ENCODE measurements around the gene NAA20. TPM values are rescaled to one million over a fixed set of nuclear protein-coding genes. Genes with fewer than 3 reads are reported as not detected.

Gene NAA20
- total and polyA plus RNA-seq, 4 donors = 47.8 to 82.2 (median 67.2) TPM

DNA sequence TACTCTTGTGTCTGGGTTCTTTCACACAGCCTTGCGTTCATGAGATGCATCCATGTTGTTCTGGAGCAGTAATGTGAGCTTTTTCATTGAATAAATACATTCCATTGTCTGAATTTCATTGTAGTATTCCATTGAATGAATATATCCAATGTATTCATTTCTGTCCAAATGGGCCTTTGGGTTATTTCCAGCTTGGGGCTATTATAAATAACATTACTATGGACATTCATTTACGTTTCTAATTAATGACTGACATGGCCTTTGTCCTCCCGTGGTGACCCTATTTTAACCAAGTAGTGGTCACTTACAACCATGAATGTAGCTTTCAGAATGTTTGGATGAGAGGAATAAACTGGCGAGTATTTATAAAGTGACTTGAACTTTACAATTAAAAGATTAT, 30.1 kb upstream of the NAA20 start:
- Histone ChIP-seq H3K27ac (ENCODE audit: low read depth, low read length) (no peak overlapping the region), H3K36me3 (ENCODE audit: control insufficient read depth, insufficient read depth, low read length) (peaks cover 4% of the 10 kb centered on the region), H3K27me3 (ENCODE audit: control insufficient read depth, insufficient read depth, low read length) (no peaks in the 10 kb centered on the region), H3K4me1 (ENCODE audit: control insufficient read depth, insufficient read depth, low read length) (peaks cover 27% of the 10 kb centered on the region), H3K9me3 (ENCODE audit: control insufficient read depth, insufficient read depth, low read length) (no peaks in the 10 kb centered on the region), H3K4me3 (ENCODE audit: low read depth, low read length) (no peak overlapping the region)
- WGBS (ENCODE audit: insufficient coverage) = no CpG with 5 or more reads among the region's 4 CpGs
- DNase-seq (ENCODE audit: low read depth in 4 of 6, low spot score in 6 of 6) = peak in 1 of 6 donors; percentile 24

DNA sequence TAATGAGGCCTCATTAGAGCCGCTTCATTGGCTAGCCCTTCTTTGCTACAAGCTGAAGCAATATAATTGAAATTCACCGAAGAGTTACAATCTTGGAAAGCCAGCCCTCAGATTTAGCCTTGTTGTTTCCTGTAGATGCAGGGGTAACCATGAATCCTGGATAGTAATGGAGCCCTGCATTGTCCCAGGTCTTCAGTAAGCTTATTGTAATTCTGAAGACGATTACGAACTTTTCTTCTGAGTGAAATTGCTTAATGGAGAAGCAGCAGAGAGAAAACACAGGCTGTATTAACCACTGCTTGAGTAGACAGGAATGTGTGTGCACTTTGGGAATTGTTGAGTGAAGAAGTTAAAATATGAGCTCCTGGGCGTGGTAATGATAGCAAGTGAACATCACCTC, 26.3 kb upstream of the NAA20 start:
- no peaks in the 10 kb centered on the region for H3K27me3 ChIP-seq (ENCODE audit: control insufficient read depth, insufficient read depth, low read length)
- peak overlapping the region; percentile 22 for H3K27ac ChIP-seq (ENCODE audit: low read depth, low read length)
- H3K9me3 ChIP-seq (ENCODE audit: control insufficient read depth, insufficient read depth, low read length) = no peaks in the 10 kb centered on the region
- DNase-seq (ENCODE audit: low read depth in 4 of 6, low spot score in 6 of 6) = peak in 2 of 6 donors; percentile 48 to 69
- peaks cover 8% of the 10 kb centered on the region for H3K36me3 ChIP-seq (ENCODE audit: control insufficient read depth, insufficient read depth, low read length)
- peaks cover 32% of the 10 kb centered on the region for H3K4me1 ChIP-seq (ENCODE audit: control insufficient read depth, insufficient read depth, low read length)
- no peak overlapping the region for H3K4me3 ChIP-seq (ENCODE audit: low read depth, low read length)
- WGBS (ENCODE audit: insufficient coverage) = 50% methylated on average over 2 of the region's 5 CpGs

DNA sequence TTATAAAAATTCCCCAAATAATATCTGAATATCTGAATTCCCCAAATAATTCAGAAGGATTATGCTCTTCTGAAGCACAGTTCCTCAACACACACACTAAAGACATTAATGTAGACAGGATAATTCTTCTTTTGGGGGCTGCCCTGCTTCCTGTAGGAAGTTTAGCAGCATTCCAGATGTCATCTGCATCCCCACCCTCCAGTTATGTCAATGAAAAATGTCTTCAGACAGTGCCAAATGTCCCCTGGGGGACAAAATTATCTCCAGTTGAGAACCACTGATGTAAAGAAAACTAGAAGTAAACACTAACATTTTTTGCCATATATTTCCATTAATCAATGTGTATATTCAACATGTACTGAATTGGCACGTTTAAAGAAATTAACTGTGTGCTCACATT, 25.9 kb upstream of the NAA20 start:
- DNase-seq (ENCODE audit: low read depth in 4 of 6, low spot score in 6 of 6) = no peak
- Histone ChIP-seq H3K36me3 (ENCODE audit: control insufficient read depth, insufficient read depth, low read length) (peaks cover 13% of the 10 kb centered on the region), H3K4me3 (ENCODE audit: low read depth, low read length) (no peak overlapping the region), H3K27ac (ENCODE audit: low read depth, low read length) (peak overlapping the region; percentile 22), H3K27me3 (ENCODE audit: control insufficient read depth, insufficient read depth, low read length) (no peaks in the 10 kb centered on the region), H3K9me3 (ENCODE audit: control insufficient read depth, insufficient read depth, low read length) (no peaks in the 10 kb centered on the region), H3K4me1 (ENCODE audit: control insufficient read depth, insufficient read depth, low read length) (peaks cover 31% of the 10 kb centered on the region)
- no CpG with 5 or more reads among the region's 1 CpG for WGBS (ENCODE audit: insufficient coverage)

DNA sequence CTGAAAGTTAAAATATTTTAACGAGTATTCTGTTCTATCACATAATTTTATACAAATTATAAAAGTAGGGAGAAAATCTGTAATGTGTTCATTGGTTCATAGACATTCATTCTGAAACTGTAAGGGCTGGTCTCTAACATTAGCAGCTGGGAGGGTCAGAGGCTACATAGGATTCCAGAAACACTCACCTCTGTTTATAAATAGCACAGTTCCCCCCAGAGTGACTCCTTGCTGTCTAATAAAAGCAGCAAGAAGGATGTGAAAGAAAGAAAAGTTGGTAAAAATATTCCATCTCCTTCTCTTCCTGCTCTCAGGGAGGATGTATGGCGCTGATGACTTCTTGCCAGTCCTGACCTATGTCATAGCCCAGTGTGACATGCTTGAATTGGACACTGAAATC, 25.3 kb upstream of the NAA20 start:
- H3K9me3 ChIP-seq (ENCODE audit: control insufficient read depth, insufficient read depth, low read length) = no peaks in the 10 kb centered on the region
- no peak overlapping the region for H3K4me3 ChIP-seq (ENCODE audit: low read depth, low read length)
- no peaks in the 10 kb centered on the region for H3K27me3 ChIP-seq (ENCODE audit: control insufficient read depth, insufficient read depth, low read length)
- WGBS (ENCODE audit: insufficient coverage) = no CpG with 5 or more reads among the region's 2 CpGs
- H3K4me1 ChIP-seq (ENCODE audit: control insufficient read depth, insufficient read depth, low read length) = peaks cover 26% of the 10 kb centered on the region
- peaks cover 18% of the 10 kb centered on the region for H3K36me3 ChIP-seq (ENCODE audit: control insufficient read depth, insufficient read depth, low read length)
- H3K27ac ChIP-seq (ENCODE audit: low read depth, low read length) = no peak overlapping the region
- no peak for DNase-seq (ENCODE audit: low read depth in 4 of 6, low spot score in 6 of 6)

DNA sequence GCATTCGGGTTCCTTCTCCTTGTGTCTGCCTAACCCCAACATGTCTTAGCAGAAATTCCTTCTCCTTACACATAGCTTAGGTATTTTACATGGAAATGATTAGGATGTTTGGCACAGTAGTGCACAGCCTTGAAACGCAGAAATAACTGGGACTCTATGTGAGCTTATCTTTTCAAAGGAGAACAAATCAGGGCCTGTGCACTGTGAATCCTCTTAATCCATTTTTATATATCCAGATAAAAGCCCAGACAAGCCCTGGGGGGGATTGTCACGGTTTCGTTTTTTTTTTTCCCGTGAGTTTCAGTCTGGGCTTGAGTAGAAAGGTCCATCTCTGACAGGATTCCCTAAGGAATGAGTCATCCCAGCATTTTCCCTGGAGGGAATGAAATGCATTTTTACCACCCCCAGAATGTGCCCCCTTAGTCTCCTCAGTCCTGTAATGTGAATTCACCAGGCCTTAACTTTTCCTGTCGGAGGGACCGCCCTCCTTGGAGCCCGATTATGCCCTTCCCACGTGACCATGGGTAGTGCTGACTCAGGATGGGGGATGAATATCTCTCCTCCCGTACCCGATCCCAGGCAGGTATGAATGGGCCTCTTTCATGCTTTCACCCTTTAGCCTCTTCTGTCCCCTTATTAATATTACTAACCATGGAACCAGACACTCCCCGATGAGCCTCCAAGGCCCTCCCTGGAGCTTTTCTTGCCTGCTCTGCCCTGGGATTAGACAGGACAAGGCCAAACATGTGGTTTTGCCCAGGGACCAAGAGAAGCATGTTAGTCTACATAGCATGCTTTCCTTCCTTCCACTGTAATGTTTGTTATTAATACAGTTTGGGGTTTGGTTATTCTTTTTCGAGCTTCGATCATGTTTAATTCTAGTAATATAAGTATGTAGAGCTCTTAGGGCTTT, 23.9 kb upstream of the NAA20 start:
- Histone ChIP-seq H3K4me3 (ENCODE audit: low read depth, low read length) (no peak overlapping the region), H3K27me3 (ENCODE audit: control insufficient read depth, insufficient read depth, low read length) (no peaks in the 10 kb centered on the region), H3K27ac (ENCODE audit: low read depth, low read length) (peak overlapping the region; percentile 61), H3K9me3 (ENCODE audit: control insufficient read depth, insufficient read depth, low read length) (no peaks in the 10 kb centered on the region), H3K4me1 (ENCODE audit: control insufficient read depth, insufficient read depth, low read length) (peaks cover 22% of the 10 kb centered on the region), H3K36me3 (ENCODE audit: control insufficient read depth, insufficient read depth, low read length) (peaks cover 30% of the 10 kb centered on the region)
- peak in 1 of 6 donors; percentile 31 for DNase-seq (ENCODE audit: low read depth in 4 of 6, low spot score in 6 of 6)
- 45% methylated on average over 4 of the region's 14 CpGs for whole genome bisulfite sequencing (ENCODE audit: insufficient coverage)

DNA sequence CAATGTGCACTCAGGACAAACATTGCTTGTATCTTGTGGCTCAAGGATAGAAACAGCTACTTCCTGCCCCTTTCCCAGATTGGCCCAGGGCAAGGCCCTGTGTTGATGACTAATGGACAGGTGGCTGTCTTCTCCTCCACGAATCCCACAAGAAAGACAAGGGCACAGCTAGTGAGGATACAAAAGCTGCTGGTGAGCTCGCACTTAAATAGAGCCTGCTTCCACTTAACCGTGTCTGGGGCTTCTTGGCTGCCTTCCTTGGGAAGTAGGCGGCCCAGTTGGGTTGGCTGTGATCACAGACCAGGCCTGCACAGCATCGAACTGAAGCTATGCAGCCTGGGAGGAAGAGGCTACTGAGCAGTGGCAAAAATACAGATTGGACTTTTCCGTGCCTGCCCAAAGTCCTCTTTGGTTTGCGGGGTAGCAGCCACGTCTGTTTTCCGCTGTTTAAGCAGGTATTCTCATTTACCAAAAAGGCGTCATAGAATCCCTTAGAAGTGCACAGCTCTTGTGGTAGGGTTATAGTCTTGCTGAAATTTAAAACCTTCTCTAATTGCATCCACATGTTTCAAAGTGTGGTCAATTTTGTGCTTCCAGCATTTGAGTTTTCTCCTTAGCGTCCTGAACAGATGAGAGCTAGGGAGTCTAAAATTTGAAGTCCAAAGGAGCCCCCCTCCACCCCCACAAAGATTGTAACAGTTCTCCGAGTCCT, 23.0 kb upstream of the NAA20 start:
- peaks cover 39% of the 10 kb centered on the region for H3K36me3 ChIP-seq (ENCODE audit: control insufficient read depth, insufficient read depth, low read length)
- peak in 1 of 6 donors; percentile 49 for DNase-seq (ENCODE audit: low read depth in 4 of 6, low spot score in 6 of 6)
- peak overlapping the region; percentile 61 for H3K27ac ChIP-seq (ENCODE audit: low read depth, low read length)
- WGBS (ENCODE audit: insufficient coverage) = 65% methylated on average over 9 of the region's 12 CpGs
- no peaks in the 10 kb centered on the region for H3K9me3 ChIP-seq (ENCODE audit: control insufficient read depth, insufficient read depth, low read length)
- no peak overlapping the region for H3K4me3 ChIP-seq (ENCODE audit: low read depth, low read length)
- H3K27me3 ChIP-seq (ENCODE audit: control insufficient read depth, insufficient read depth, low read length) = no peaks in the 10 kb centered on the region
- H3K4me1 ChIP-seq (ENCODE audit: control insufficient read depth, insufficient read depth, low read length) = peaks cover 21% of the 10 kb centered on the region

DNA sequence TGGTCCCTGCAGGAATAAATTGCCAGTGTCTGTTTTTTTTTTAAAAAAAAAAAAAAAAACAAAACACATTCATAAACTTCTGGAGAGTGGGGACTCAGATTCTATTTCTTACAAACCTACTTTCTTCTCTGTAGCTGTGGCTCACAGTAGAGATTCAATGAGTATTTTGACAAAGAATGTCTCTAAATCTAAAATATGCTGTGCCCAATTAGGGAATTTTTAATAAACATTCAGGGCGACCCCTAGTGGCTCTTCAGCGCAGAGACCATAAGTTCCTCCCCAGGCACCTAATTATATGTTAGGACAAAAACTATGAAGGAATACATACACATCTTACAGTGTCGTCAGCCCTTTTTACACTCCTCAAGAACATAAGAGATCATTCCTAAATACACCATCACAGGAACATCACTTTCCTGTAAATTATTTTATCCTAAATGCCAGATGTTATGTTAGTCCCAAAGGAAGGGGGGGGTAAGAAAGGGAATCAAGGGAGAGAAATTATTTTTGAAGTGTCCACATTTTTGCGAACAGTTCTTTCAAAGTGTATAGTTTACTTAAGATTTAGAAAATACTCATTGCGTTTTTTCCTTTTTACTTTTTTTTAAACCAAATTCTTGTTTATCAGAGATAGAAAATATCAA, 21.8 kb upstream of the NAA20 start:
- Histone ChIP-seq H3K27ac (ENCODE audit: low read depth, low read length) (no peak overlapping the region), H3K9me3 (ENCODE audit: control insufficient read depth, insufficient read depth, low read length) (no peaks in the 10 kb centered on the region), H3K4me3 (ENCODE audit: low read depth, low read length) (no peak overlapping the region), H3K4me1 (ENCODE audit: control insufficient read depth, insufficient read depth, low read length) (peaks cover 15% of the 10 kb centered on the region), H3K36me3 (ENCODE audit: control insufficient read depth, insufficient read depth, low read length) (peaks cover 38% of the 10 kb centered on the region), H3K27me3 (ENCODE audit: control insufficient read depth, insufficient read depth, low read length) (no peaks in the 10 kb centered on the region)
- DNase-seq (ENCODE audit: low read depth in 4 of 6, low spot score in 6 of 6) = peak in 2 of 6 donors; percentile 76 to 88
- no CpG with 5 or more reads among the region's 5 CpGs for WGBS (ENCODE audit: insufficient coverage)

DNA sequence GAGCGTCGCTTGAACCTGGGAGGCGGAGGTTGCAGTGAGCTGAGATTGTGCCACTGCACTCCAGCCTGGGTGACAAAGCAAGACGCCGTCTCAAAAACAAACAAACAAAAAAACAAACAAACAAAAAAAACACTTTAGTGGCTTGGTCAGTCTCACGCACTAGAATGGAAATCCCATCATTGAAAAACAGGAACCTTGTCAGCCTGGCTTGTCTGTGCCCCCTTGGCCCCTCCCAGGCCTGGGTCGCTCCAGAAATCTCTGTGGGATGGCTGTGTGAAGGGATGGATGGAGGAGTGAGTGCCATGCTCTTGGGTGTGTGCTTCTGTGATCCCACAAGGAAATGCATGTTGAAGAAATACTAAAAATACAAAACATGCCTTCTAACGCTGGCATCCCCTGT, 20.9 kb upstream of the NAA20 start:
- peaks cover 46% of the 10 kb centered on the region for H3K36me3 ChIP-seq (ENCODE audit: control insufficient read depth, insufficient read depth, low read length)
- H3K9me3 ChIP-seq (ENCODE audit: control insufficient read depth, insufficient read depth, low read length) = no peaks in the 10 kb centered on the region
- no peaks in the 10 kb centered on the region for H3K27me3 ChIP-seq (ENCODE audit: control insufficient read depth, insufficient read depth, low read length)
- DNase-seq (ENCODE audit: low read depth in 4 of 6, low spot score in 6 of 6) = no peak
- peak overlapping the region; percentile 42 for H3K27ac ChIP-seq (ENCODE audit: low read depth, low read length)
- H3K4me3 ChIP-seq (ENCODE audit: low read depth, low read length) = no peak overlapping the region
- WGBS (ENCODE audit: insufficient coverage) = 94% methylated on average over 2 of the region's 8 CpGs
- H3K4me1 ChIP-seq (ENCODE audit: control insufficient read depth, insufficient read depth, low read length) = peaks cover 15% of the 10 kb centered on the region

DNA sequence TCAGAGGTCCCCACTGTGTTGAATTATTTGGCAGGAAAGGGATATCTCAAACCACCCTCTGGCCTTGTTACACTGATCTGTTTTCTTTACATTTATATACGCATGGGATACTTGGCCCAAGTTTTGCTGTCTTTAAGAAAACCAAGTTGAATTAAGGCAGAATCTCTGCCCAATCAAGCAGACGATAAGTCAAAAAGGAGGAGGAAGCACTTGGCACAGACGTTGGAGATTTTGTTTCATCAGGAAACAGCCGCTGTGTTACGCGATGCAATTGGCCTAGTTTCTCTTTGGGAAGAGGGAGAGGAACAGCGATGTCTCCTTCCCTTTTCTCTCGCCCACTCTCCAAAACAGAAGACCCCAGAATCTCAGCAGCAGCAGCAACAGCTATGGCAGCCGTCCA, 20.2 kb upstream of the NAA20 start:
- WGBS (ENCODE audit: insufficient coverage) = 75% methylated on average over 3 of the region's 9 CpGs
- peaks cover 15% of the 10 kb centered on the region for H3K4me1 ChIP-seq (ENCODE audit: control insufficient read depth, insufficient read depth, low read length)
- H3K4me3 ChIP-seq (ENCODE audit: low read depth, low read length) = no peak overlapping the region
- no peaks in the 10 kb centered on the region for H3K9me3 ChIP-seq (ENCODE audit: control insufficient read depth, insufficient read depth, low read length)
- H3K36me3 ChIP-seq (ENCODE audit: control insufficient read depth, insufficient read depth, low read length) = peaks cover 46% of the 10 kb centered on the region
- H3K27ac ChIP-seq (ENCODE audit: low read depth, low read length) = peak overlapping the region; percentile 63
- DNase-seq (ENCODE audit: low read depth in 4 of 6, low spot score in 6 of 6) = peak in 1 of 6 donors; percentile 76
- no peaks in the 10 kb centered on the region for H3K27me3 ChIP-seq (ENCODE audit: control insufficient read depth, insufficient read depth, low read length)
